Measurements from ENCODE around the gene ZNF804A.

Gene ZNF804A

DNA sequence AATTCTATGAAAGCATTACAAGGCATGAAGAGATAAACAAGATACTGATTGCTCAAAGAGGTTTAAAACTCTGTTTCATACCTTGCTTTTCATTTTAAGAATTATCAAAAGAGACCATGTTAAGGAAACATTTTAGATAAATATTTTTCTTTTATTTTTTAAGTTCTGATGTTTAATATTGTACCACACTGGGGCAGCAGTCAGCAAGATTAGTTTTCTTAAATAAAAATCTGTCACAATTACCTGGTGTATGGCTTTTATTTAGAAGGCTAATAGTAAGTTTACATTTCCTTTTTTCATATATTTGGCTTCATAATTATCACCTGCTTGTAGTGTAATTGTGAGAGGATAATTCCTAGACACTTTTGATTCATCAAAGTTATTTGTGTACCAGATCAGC, 46.4 kb downstream of the ZNF804A start:
- Histone ChIP-seq H3K4me3 (ENCODE audit: insufficient read length, low read depth) (no peak overlapping the region), H3K9me3 (ENCODE audit: insufficient read depth, low read length) (no peaks in the 10 kb centered on the region; the same call in 1 of the 2 replicates), H3K4me1 (ENCODE audit: insufficient read depth, insufficient read length) (no peaks in the 10 kb centered on the region), H3K9ac (ENCODE audit: insufficient read length, low read depth) (no peak overlapping the region), H3K27me3 (ENCODE audit: insufficient read depth, insufficient read length) (no peaks in the 10 kb centered on the region), H3K36me3 (ENCODE audit: insufficient read depth, insufficient read length, low read length) (no peaks in the 10 kb centered on the region)
- TF ChIP-seq ZNF274 (IDR thresholded peaks at IDR 0.05; ENCODE audit: low read depth, low read length) (no peak), YY1 (IDR thresholded peaks at IDR 0.05; ENCODE audit: insufficient read depth, insufficient read length) (no peak), SUZ12 (IDR thresholded peaks at IDR 0.05; ENCODE audit: extremely low read depth, insufficient read depth, insufficient read length) (no peak)
- DNase-seq (ENCODE audit: low read depth, low spot score), result no peak

DNA sequence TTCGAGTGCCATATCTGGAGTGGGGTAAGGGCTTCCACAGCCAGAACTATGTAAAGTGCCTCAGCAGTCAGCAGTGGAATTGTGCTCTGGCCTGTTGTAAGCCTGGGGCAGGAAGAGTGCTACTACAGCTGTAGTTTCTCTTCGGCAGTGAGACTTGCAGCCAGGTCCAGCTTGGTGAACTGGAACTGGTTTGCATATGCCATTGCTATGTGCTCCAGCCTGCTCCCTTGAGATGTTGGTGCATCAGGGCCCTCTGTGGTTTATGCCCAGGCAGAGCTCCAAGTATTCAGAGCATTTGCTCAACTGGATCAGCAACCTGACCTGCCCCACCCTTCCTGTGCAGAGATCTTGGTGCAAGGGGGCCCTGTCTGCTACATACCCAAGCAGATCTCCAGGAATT, 47.8 kb downstream of the ZNF804A start:
- Histone ChIP-seq H3K27me3 (ENCODE audit: insufficient read depth, insufficient read length) (no peaks in the 10 kb centered on the region), H3K4me1 (ENCODE audit: insufficient read depth, insufficient read length) (no peaks in the 10 kb centered on the region), H3K36me3 (ENCODE audit: insufficient read depth, insufficient read length, low read length) (no peaks in the 10 kb centered on the region), H3K9me3 (ENCODE audit: insufficient read depth, low read length) (no peaks in the 10 kb centered on the region; the same call in 1 of the 2 replicates), H3K9ac (ENCODE audit: insufficient read length, low read depth) (no peak overlapping the region), H3K4me3 (ENCODE audit: insufficient read length, low read depth) (no peak overlapping the region)
- TF ChIP-seq ZNF274 (IDR thresholded peaks at IDR 0.05; ENCODE audit: low read depth, low read length) (no peak), YY1 (IDR thresholded peaks at IDR 0.05; ENCODE audit: insufficient read depth, insufficient read length) (no peak), SUZ12 (IDR thresholded peaks at IDR 0.05; ENCODE audit: extremely low read depth, insufficient read depth, insufficient read length) (no peak)
- DNase-seq (ENCODE audit: low read depth, low spot score), result no peak

DNA sequence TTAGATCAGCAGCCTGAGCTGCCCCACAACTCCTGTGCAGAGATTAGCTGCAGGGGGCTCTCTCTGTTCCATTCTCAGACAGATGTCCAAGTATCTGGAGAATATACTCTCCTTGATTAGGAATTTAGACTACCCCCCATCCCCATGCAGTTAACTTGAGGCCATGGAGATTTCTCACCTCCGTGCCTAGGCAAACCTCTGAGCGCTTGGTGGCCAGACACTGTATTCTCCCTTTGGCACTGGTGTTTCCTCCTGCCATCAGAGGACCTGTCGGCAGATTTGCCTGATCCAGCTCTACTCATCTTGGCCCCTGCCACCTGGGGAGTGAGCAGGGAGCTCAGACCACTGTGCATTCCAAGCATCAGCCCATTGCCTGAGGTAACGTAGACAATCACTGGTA, 48.3 kb downstream of the ZNF804A start:
- DNase-seq (ENCODE audit: low read depth, low spot score), result no peak
- no peaks in the 10 kb centered on the region for H3K4me1 ChIP-seq (ENCODE audit: insufficient read depth, insufficient read length)

DNA sequence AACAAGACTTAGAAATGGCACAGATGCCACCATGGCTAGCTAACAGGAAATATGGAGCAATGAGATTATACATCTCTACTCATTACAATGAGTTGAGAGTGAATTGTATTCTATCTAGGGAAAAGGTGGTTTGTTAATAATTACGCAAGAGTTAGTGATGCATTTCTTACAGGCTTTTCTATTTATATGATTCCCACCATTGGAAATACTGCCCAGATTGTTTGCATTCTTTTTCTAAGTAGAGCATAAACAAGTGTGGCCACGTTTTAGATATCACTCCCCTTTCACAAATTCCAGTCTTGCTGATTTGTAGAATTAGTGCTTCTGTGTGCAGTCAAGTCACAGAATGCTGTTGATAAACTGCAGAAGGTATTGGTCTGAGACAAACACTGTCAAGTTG, 56.6 kb downstream of the ZNF804A start:
- Histone ChIP-seq H3K36me3 (ENCODE audit: insufficient read depth, insufficient read length, low read length) (no peaks in the 10 kb centered on the region), H3K9ac (ENCODE audit: insufficient read length, low read depth) (no peak overlapping the region), H3K27me3 (ENCODE audit: insufficient read depth, insufficient read length) (no peaks in the 10 kb centered on the region), H3K9me3 (ENCODE audit: insufficient read depth, low read length) (no peaks in the 10 kb centered on the region), H3K4me3 (ENCODE audit: insufficient read length, low read depth) (no peak overlapping the region), H3K4me1 (ENCODE audit: insufficient read depth, insufficient read length) (no peaks in the 10 kb centered on the region)
- TF ChIP-seq SUZ12 (IDR thresholded peaks at IDR 0.05; ENCODE audit: extremely low read depth, insufficient read depth, insufficient read length), result no peak
- no peak for TF ChIP-seq ZNF274 (IDR thresholded peaks at IDR 0.05; ENCODE audit: low read depth, low read length)
- no peak for TF ChIP-seq YY1 (IDR thresholded peaks at IDR 0.05; ENCODE audit: insufficient read depth, insufficient read length)
- DNase-seq (ENCODE audit: low read depth, low spot score), result no peak

More for the DNA sequence above, 48.3 kb downstream of the ZNF804A start:
- no peaks in the 10 kb centered on the region for H3K36me3 ChIP-seq (ENCODE audit: insufficient read depth, insufficient read length, low read length)
- no peak overlapping the region for H3K4me3 ChIP-seq (ENCODE audit: insufficient read length, low read depth)
- no peak overlapping the region for H3K9ac ChIP-seq (ENCODE audit: insufficient read length, low read depth)
- TF ChIP-seq YY1 (IDR thresholded peaks at IDR 0.05; ENCODE audit: insufficient read depth, insufficient read length), result no peak
- no peak for TF ChIP-seq SUZ12 (IDR thresholded peaks at IDR 0.05; ENCODE audit: extremely low read depth, insufficient read depth, insufficient read length)
- no peak for TF ChIP-seq ZNF274 (IDR thresholded peaks at IDR 0.05; ENCODE audit: low read depth, low read length)
- no peaks in the 10 kb centered on the region for H3K27me3 ChIP-seq (ENCODE audit: insufficient read depth, insufficient read length)
- H3K9me3 ChIP-seq (ENCODE audit: insufficient read depth, low read length), result no peaks in the 10 kb centered on the region; the same call in 1 of the 2 replicates

DNA sequence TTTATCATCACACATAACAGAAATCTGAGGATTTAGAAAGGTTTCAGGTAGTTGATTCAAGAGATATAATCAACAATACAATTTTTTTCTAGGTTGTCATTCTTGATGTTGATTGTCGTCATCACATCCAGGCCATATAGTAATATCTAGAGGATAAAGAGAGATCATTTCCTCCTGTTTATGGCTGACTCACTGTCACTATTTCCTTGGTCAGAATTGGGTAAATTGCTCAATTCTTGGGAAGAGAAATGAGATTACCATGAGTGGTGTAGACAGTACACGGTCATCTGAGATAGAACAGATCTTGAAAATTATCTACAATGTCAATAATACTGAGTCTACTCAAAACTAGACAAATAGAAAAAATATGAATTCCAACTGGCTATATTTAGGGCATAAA, 78.8 kb downstream of the ZNF804A start:
- Histone ChIP-seq H3K9me3 (ENCODE audit: insufficient read depth, low read length) (peaks cover 19% of the 10 kb centered on the region; the same call in 1 of the 2 replicates), H3K4me3 (ENCODE audit: insufficient read length, low read depth) (no peak overlapping the region), H3K9ac (ENCODE audit: insufficient read length, low read depth) (no peak overlapping the region), H3K27me3 (ENCODE audit: insufficient read depth, insufficient read length) (no peaks in the 10 kb centered on the region), H3K4me1 (ENCODE audit: insufficient read depth, insufficient read length) (no peaks in the 10 kb centered on the region), H3K36me3 (ENCODE audit: insufficient read depth, insufficient read length, low read length) (no peaks in the 10 kb centered on the region)
- TF ChIP-seq ZNF274 (IDR thresholded peaks at IDR 0.05; ENCODE audit: low read depth, low read length), result no peak
- TF ChIP-seq SUZ12 (IDR thresholded peaks at IDR 0.05; ENCODE audit: extremely low read depth, insufficient read depth, insufficient read length), result no peak
- TF ChIP-seq YY1 (IDR thresholded peaks at IDR 0.05; ENCODE audit: insufficient read depth, insufficient read length), result no peak
- DNase-seq (ENCODE audit: low read depth, low spot score), result no peak

DNA sequence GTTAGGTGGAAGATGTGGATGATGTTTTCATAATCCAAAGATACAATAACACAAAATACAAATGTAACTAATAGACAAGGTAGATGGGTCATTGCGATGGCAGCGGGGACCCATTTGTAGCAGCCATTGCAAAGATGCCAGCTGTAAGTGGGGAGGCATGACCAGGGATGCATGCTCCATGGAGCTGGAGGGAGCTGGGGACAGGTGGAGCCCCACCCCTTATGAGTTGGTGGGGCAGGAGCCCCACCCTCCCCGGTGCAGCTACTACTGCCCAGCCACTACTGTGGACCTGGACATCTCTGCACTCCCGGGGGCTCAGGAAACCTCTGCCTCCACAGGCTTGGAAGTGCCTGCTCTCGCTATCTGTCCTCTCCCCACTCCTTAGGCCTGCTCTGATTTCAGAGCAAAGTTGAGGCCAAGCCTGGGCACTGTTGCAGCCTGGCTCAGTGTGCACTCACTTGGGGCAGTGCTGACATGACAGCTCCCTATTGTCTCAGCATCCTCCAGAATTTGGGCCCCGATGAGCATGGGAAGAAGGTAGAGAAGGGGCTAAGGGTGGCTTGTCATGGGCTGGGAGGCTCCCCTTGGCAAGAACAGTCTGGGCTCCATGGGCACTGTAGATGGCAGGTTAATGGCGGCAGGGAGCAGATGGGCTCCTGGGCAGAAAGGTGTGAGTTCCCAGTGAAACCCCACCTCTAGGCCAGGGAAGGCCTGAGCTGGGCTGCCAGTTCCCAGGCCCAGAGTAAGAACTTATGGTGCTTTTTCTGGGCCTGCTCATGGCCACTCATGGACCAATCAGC, 81.1 kb downstream of the ZNF804A start:
- DNase-seq (ENCODE audit: low read depth, low spot score), result no peak
- no peak for TF ChIP-seq SUZ12 (IDR thresholded peaks at IDR 0.05; ENCODE audit: extremely low read depth, insufficient read depth, insufficient read length)
- TF ChIP-seq ZNF274 (IDR thresholded peaks at IDR 0.05; ENCODE audit: low read depth, low read length), result no peak
- TF ChIP-seq YY1 (IDR thresholded peaks at IDR 0.05; ENCODE audit: insufficient read depth, insufficient read length), result no peak
- Histone ChIP-seq H3K4me3 (ENCODE audit: insufficient read length, low read depth) (no peak overlapping the region), H3K36me3 (ENCODE audit: insufficient read depth, insufficient read length, low read length) (no peaks in the 10 kb centered on the region), H3K9me3 (ENCODE audit: insufficient read depth, low read length) (peaks cover 19% of the 10 kb centered on the region; the same call in 1 of the 2 replicates), H3K4me1 (ENCODE audit: insufficient read depth, insufficient read length) (no peaks in the 10 kb centered on the region), H3K27me3 (ENCODE audit: insufficient read depth, insufficient read length) (no peaks in the 10 kb centered on the region), H3K9ac (ENCODE audit: insufficient read length, low read depth) (no peak overlapping the region)

DNA sequence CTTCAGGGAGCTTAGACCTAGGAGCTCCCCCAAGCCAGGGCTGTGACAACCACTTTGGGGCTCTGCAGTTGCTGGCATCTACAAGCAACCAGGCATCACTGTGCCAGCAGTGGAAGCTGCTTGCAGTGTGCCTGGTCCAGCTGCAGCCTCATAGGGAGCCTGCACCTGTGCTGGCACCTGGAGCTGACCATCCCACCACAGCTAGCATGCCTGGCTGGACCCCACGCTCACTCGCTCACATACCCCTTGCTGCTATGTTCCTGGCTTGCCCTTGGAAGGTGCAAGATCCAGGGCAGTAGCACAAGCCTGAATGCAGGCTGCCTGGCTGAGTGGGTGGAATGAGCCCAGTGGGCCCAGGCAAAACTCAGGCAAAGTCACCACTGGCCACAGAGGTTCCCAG, 82.5 kb downstream of the ZNF804A start:
- no peak for TF ChIP-seq ZNF274 (IDR thresholded peaks at IDR 0.05; ENCODE audit: low read depth, low read length)
- TF ChIP-seq YY1 (IDR thresholded peaks at IDR 0.05; ENCODE audit: insufficient read depth, insufficient read length), result no peak
- no peak for TF ChIP-seq SUZ12 (IDR thresholded peaks at IDR 0.05; ENCODE audit: extremely low read depth, insufficient read depth, insufficient read length)
- no peak overlapping the region for H3K4me3 ChIP-seq (ENCODE audit: insufficient read length, low read depth)
- peaks cover 19% of the 10 kb centered on the region; the same call in 1 of the 2 replicates for H3K9me3 ChIP-seq (ENCODE audit: insufficient read depth, low read length)
- no peak for DNase-seq (ENCODE audit: low read depth, low spot score)
- H3K4me1 ChIP-seq (ENCODE audit: insufficient read depth, insufficient read length), result no peaks in the 10 kb centered on the region
- H3K36me3 ChIP-seq (ENCODE audit: insufficient read depth, insufficient read length, low read length), result no peaks in the 10 kb centered on the region
- no peaks in the 10 kb centered on the region for H3K27me3 ChIP-seq (ENCODE audit: insufficient read depth, insufficient read length)
- H3K9ac ChIP-seq (ENCODE audit: insufficient read length, low read depth), result no peak overlapping the region
